Right renal pelvis (tissue), 4 donors: Measurements from ENCODE around the gene RANBP3. TPM values are rescaled to one million over a fixed set of nuclear protein-coding genes. Genes with fewer than 3 reads are reported as not detected.

ENCODE experiments used
- DNase-seq, 4 donors: peaks; one replicate each; pipeline ENCODE4 v3.0.0-alpha.2; 2013; ENCODE audit warnings: low read depth in 4 of 4, low spot score in 3 of 4, missing footprints in 1 of 4
- polyA plus RNA-seq, 4 donors: library from polyadenylated mRNA; unstranded; fragments of 120-200 nt; gene quantifications; one replicate each; pipeline ENCODE4 v1.2.1, GENCODE V29; 2013; ENCODE audit not compliant: insufficient read length in 4 of 4

Gene RANBP3
- polyA plus RNA-seq, 4 donors = 71.9 to 79.8 (median 75.2) TPM

- no peak for DNase-seq
These were observed 45.8 kb downstream of the RANBP3 start for GRCh38 chr19:5932146-5932545.

GRCh38 chr19:5931251-5931650 is 46.7 kb downstream of the RANBP3 start:
- no peak for DNase-seq

- DNase-seq = no peak
These were observed 48.3 kb downstream of the RANBP3 start for GRCh38 chr19:5929625-5930024.

GRCh38 chr19:5929179-5929578 is 48.8 kb downstream of the RANBP3 start:
- DNase-seq = no peak

- no peak for DNase-seq
These were observed 50.5 kb downstream of the RANBP3 start for GRCh38 chr19:5927441-5927821.

- no peak for DNase-seq
These were observed 51.1 kb downstream of the RANBP3 start for GRCh38 chr19:5926641-5927440.

GRCh38 chr19:5925830-5926427 is 52.0 kb downstream of the RANBP3 start:
- no peak for DNase-seq

GRCh38 chr19:5923356-5923755 is 54.6 kb downstream of the RANBP3 start:
- DNase-seq = no peak

GRCh38 chr19:5922161-5922545 is 55.8 kb downstream of the RANBP3 start:
- DNase-seq = no peak

- no peak for DNase-seq
These were observed 56.3 kb downstream of the RANBP3 start for GRCh38 chr19:5921516-5922160.

- no peak for DNase-seq
These were observed 59.4 kb downstream of the RANBP3 start for GRCh38 chr19:5918463-5919079.

- no peak for DNase-seq
These were observed 60.4 kb downstream of the RANBP3 start for GRCh38 chr19:5917431-5918107.

GRCh38 chr19:5916181-5916708 is 61.7 kb downstream of the RANBP3 start:
- no peak for DNase-seq

GRCh38 chr19:5915782-5916165 is 62.2 kb downstream of the RANBP3 start:
- DNase-seq = no peak

- DNase-seq = no peak
These were observed 62.8 kb downstream of the RANBP3 start for GRCh38 chr19:5914946-5915781.

- no peak for DNase-seq
These were observed 63.6 kb downstream of the RANBP3 start for GRCh38 chr19:5914358-5914774.

GRCh38 chr19:5913739-5914357 is 64.1 kb downstream of the RANBP3 start, which contains the start of gene CAPS:
TSS of gene CAPS (plus strand) at chr19:5914254. CDS start at chr19:5914407, 153 bp downstream.
- no peak for DNase-seq

GRCh38 chr19:5911366-5911765 is 66.6 kb downstream of the RANBP3 start:
- DNase-seq = no peak

- DNase-seq = no peak
These were observed 67.4 kb downstream of the RANBP3 start for GRCh38 chr19:5910638-5910907.
